ENCODE results near the gene ST8SIA2. TPM values are rescaled to one million over a fixed set of nuclear protein-coding genes. Genes with fewer than 3 reads are reported as not detected.

ST8SIA2 gene
- total RNA-seq, 1 donor from 2014 or later, result 27.4 TPM

DNA sequence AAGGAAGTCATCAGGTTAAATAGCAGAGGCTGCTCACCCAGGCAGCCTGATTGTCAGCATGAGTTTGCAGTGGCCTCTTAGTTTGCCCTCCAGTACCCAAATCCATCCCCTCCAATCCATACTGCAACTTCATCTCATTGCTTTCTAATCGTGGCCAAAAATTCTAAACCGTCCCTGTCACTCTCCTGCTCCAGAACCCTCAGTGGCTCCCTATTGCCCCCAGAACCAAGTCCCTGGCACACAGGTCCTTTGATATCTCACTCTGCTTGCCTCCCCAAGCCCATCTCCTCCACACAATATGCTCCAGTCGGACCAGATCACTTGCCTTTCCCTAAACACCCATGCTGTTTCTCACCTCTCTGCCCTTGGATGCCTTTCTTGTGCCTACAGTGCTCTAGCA, 49.7 kb downstream of the ST8SIA2 start:
- H3K27me3 Mint-ChIP-seq (ENCODE audit: low read depth), result no peaks in the 10 kb centered on the region
- peaks cover 6% of the 10 kb centered on the region for H3K36me3 Mint-ChIP-seq (ENCODE audit: low read depth)
- no peak overlapping the region for H3K4me3 Mint-ChIP-seq
- no peak overlapping the region for H3K27ac Mint-ChIP-seq (ENCODE audit: unreplicated experiment)
- TF ChIP-seq, protein P1, sequence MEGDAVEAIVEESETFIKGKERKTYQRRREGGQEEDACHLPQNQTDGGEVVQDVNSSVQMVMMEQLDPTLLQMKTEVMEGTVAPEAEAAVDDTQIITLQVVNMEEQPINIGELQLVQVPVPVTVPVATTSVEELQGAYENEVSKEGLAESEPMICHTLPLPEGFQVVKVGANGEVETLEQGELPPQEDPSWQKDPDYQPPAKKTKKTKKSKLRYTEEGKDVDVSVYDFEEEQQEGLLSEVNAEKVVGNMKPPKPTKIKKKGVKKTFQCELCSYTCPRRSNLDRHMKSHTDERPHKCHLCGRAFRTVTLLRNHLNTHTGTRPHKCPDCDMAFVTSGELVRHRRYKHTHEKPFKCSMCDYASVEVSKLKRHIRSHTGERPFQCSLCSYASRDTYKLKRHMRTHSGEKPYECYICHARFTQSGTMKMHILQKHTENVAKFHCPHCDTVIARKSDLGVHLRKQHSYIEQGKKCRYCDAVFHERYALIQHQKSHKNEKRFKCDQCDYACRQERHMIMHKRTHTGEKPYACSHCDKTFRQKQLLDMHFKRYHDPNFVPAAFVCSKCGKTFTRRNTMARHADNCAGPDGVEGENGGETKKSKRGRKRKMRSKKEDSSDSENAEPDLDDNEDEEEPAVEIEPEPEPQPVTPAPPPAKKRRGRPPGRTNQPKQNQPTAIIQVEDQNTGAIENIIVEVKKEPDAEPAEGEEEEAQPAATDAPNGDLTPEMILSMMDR (conservative IDR thresholded peaks at IDR 0.05), result no peak
- no peaks in the 10 kb centered on the region for H3K4me1 Mint-ChIP-seq
- DNase-seq (ENCODE audit: low read depth, low spot score), result no peak
- H3K9me3 Mint-ChIP-seq, result no peaks in the 10 kb centered on the region

DNA sequence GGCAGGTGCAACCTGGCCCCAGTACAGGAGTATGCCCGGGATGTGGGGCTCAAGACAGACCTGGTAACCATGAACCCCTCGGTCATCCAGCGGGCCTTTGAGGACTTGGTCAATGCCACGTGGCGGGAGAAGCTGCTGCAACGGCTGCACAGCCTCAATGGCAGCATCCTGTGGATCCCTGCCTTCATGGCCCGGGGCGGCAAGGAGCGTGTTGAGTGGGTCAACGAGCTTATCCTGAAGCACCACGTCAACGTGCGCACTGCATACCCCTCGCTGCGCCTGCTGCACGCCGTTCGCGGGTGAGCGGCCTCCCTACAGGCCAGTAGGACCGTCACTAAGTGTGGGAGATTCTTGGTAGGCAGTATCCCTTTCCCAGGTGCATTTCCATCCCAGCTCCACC, 51.0 kb downstream of the ST8SIA2 start:
- Mint-ChIP-seq H3K27ac (ENCODE audit: unreplicated experiment) (no peak overlapping the region), H3K27me3 (ENCODE audit: low read depth) (no peaks in the 10 kb centered on the region), H3K4me1 (no peaks in the 10 kb centered on the region), H3K9me3 (no peaks in the 10 kb centered on the region), H3K36me3 (ENCODE audit: low read depth) (peaks cover 4% of the 10 kb centered on the region), H3K4me3 (no peak overlapping the region)
- DNase-seq (ENCODE audit: low read depth, low spot score), result no peak
- TF ChIP-seq, protein P1 (conservative IDR thresholded peaks at IDR 0.05), result no peak

DNA sequence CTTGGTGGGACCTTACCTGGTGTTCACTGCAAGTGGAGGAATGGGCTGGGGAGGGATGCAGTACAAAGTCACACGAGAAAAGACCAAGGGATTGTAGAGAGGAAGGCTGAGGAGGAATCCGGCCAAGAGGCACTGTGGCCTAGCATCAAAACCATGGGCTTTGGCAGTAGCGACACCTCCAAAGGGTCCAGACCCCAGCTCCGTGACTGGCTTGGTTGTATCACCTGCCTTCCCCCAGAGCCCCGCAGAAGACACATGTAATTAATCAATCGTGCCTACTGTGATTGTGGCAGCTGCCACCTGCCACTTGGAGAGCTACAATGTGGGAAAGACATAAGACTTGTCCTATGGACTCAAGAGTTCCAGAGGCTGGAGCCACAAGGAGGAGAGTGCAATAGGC, 54.7 kb downstream of the ST8SIA2 start:
- no peaks in the 10 kb centered on the region for H3K27me3 Mint-ChIP-seq (ENCODE audit: low read depth)
- H3K4me1 Mint-ChIP-seq, result no peaks in the 10 kb centered on the region
- no peaks in the 10 kb centered on the region for H3K9me3 Mint-ChIP-seq
- TF ChIP-seq, protein P1 (conservative IDR thresholded peaks at IDR 0.05), result no peak
- H3K4me3 Mint-ChIP-seq, result no peak overlapping the region
- peaks cover 20% of the 10 kb centered on the region for H3K36me3 Mint-ChIP-seq (ENCODE audit: low read depth)
- H3K27ac Mint-ChIP-seq (ENCODE audit: unreplicated experiment), result no peak overlapping the region
- DNase-seq (ENCODE audit: low read depth, low spot score), result no peak

DNA sequence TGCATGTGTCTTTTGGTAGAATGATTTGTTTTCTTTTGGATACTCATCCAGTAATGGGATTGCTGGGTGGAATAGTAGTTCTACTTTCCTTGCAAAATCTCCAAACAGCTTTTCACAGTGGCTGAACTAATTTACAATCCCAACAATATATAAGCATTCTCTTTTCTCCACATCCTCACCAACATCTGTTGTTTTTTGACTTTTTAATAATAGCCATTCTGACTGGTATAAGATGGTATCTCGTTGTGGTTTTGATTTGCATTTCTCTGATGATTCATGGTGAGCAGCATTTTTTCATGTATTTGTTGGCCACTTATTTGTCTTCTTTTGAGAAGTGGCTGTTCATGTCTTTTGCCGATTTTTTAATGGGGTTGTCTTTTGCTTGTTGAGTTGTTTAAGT, 55.8 kb downstream of the ST8SIA2 start:
- no peak overlapping the region for H3K27ac Mint-ChIP-seq (ENCODE audit: unreplicated experiment)

DNA sequence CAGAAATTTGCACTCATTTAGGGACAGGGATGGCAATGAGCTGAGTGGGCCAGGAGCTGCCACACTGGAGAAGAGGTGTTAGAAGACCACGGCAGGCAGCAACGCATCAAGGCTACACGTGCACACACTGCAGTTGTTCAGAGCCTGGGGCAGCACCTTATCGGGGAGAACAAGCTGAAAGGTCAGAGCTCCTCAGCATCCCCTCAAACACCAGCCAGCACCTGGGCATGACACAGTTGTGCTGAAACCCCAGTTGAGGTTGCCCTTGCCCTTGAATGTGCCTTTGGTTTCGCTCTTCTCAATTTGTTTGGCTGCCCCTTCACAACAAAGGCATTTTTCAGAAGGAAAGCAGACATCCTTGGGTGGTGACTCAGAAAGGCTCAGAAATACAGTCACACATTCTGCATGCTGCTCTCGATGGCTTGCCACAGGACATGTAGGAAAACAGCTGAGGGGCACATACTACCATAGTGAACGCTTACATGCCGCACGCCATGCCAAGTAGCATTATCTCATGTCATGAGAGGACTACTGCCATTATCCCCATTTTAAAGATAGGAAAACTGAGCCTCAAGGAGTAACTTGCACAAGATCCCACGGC, 57.6 kb downstream of the ST8SIA2 start:
- no peaks in the 10 kb centered on the region for H3K27me3 Mint-ChIP-seq (ENCODE audit: low read depth)
- TF ChIP-seq, protein P1 (conservative IDR thresholded peaks at IDR 0.05), result no peak
- no peak overlapping the region for H3K4me3 Mint-ChIP-seq
- H3K9me3 Mint-ChIP-seq, result no peaks in the 10 kb centered on the region
- no peaks in the 10 kb centered on the region for H3K4me1 Mint-ChIP-seq
- no peak for DNase-seq (ENCODE audit: low read depth, low spot score)
- H3K27ac Mint-ChIP-seq (ENCODE audit: unreplicated experiment), result peak overlapping the region; percentile 82
- H3K36me3 Mint-ChIP-seq (ENCODE audit: low read depth), result peaks cover 23% of the 10 kb centered on the region

More for the DNA sequence above, 55.8 kb downstream of the ST8SIA2 start:
- Mint-ChIP-seq H3K27me3 (ENCODE audit: low read depth) (no peaks in the 10 kb centered on the region), H3K36me3 (ENCODE audit: low read depth) (peaks cover 20% of the 10 kb centered on the region), H3K4me1 (no peaks in the 10 kb centered on the region), H3K4me3 (no peak overlapping the region), H3K9me3 (no peaks in the 10 kb centered on the region)
- TF ChIP-seq, protein P1 (conservative IDR thresholded peaks at IDR 0.05), result no peak
- no peak for DNase-seq (ENCODE audit: low read depth, low spot score)

Measured in neural crest cell (in vitro differentiated cells).